CD4-positive, CD25-positive, alpha-beta regulatory T cell (primary cell): Measurements from ENCODE around the gene KCNG2. TPM values are rescaled to one million over a fixed set of nuclear protein-coding genes. Genes with fewer than 3 reads are reported as not detected.

ENCODE experiments used
- ATAC-seq, 2 donors: fragments of 150-1000 bp; cut with Tn5 transposase; one replicate each; pipeline ENCODE4 v1.10.0; 2021; ENCODE audit warnings: low read depth in 2 of 2, moderate number of reproducible peaks in 2 of 2, moderate library complexity in 1 of 2
- DNase-seq, 3 donors: peaks; one replicate each; pipeline versions ENCODE4 v3.0.0 to v3.0.0-alpha.2; 2012 to 2022; ENCODE audit warnings: mixed read lengths in 1 of 3
- H3K27ac ChIP-seq: one replicate; pipeline ENCODE4 v1.7.0; 2013; ENCODE audit warnings: mild to moderate bottlenecking, low read length; ENCODE audit not compliant: insufficient read depth, poor library complexity, severe bottlenecking
- H3K27me3 ChIP-seq: one replicate; pipeline ENCODE4 v1.7.0; 2013; ENCODE audit warnings: low read length; ENCODE audit not compliant: control insufficient read depth, insufficient read depth
- H3K36me3 ChIP-seq: one replicate; pipeline ENCODE4 v1.7.0; 2013; ENCODE audit warnings: mild to moderate bottlenecking, low read length, moderate library complexity; ENCODE audit not compliant: control insufficient read depth, insufficient read depth
- H3K4me1 ChIP-seq: 2 replicates; pipeline ENCODE4 v1.7.0; 2013; ENCODE audit warnings: mild to moderate bottlenecking, low read length; ENCODE audit not compliant: insufficient read depth, control insufficient read depth, poor library complexity, severe bottlenecking
- H3K4me3 ChIP-seq: one replicate; pipeline ENCODE4 v1.7.0; 2013; ENCODE audit warnings: low read depth, mild to moderate bottlenecking, low read length, moderate library complexity
- H3K9me3 ChIP-seq, 2 experiments: 1 replicate in 1 of 2; 2 replicates in 1 of 2; pipeline ENCODE4 v1.7.0; 2013; ENCODE audit warnings: low read length in 2 of 2, mild to moderate bottlenecking in 1 of 2, moderate library complexity in 1 of 2; ENCODE audit not compliant: control insufficient read depth in 2 of 2
- H3K27ac Mint-ChIP-seq, 3 donors: one replicate each; pipeline ENCODE4 v1.8.0; 2020 to 2022; ENCODE audit warnings: mild to moderate bottlenecking in 3 of 3, mixed read lengths in 3 of 3, moderate library complexity in 2 of 3
- H3K27me3 Mint-ChIP-seq: one replicate; pipeline ENCODE4 v1.8.0; 2022; ENCODE audit warnings: mild to moderate bottlenecking, mixed read lengths
- H3K36me3 Mint-ChIP-seq: one replicate; pipeline ENCODE4 v1.8.0; 2020; ENCODE audit warnings: mixed read lengths
- H3K4me1 Mint-ChIP-seq, 4 donors: one replicate each; pipeline ENCODE4 v1.8.0; 2020 to 2022; ENCODE audit warnings: mixed read lengths in 4 of 4, mild to moderate bottlenecking in 1 of 4
- H3K4me3 Mint-ChIP-seq, 4 donors: one replicate each; pipeline ENCODE4 v1.8.0; 2020 to 2022; ENCODE audit warnings: mild to moderate bottlenecking in 4 of 4, mixed read lengths in 4 of 4, moderate library complexity in 3 of 4
- H3K9me3 Mint-ChIP-seq, 7 donors: one replicate each; pipeline ENCODE4 v1.8.0; 2020 to 2022; ENCODE audit warnings: mixed read lengths in 7 of 7, mild to moderate bottlenecking in 3 of 7, moderate library complexity in 2 of 7
- polyA plus RNA-seq, 4 donors: library from polyadenylated mRNA; unstranded; fragments of 300-500 nt; fragmentation: Illumina TruSeq; gene quantifications; one replicate each; pipeline ENCODE4 v1.2.3, GENCODE V29; 2021
- total RNA-seq: library from RNA; stranded (reverse); gene quantifications from one replicate; pipeline ENCODE4 v1.2.3, GENCODE V29; 2022

The KCNG2 gene
- total and polyA plus RNA-seq, 5 donors from 2014 or later = not detected

GRCh38 chr18:79816981-79817606 lies 19.4 kb downstream of the KCNG2 start:
- Mint-ChIP-seq H3K27me3 (peaks cover 7% of the 10 kb centered on the region), H3K9me3 (peaks cover 0 to 2% (median 0%) of the 10 kb centered on the region in 7 donors), H3K4me3 (no peak overlapping the region), H3K27ac (no peak overlapping the region), H3K4me1 (peaks cover 0 to 4% (median 1%) of the 10 kb centered on the region in 4 donors), H3K36me3 (no peaks in the 10 kb centered on the region)
- ATAC-seq (no peak), DNase-seq (no peak)
- Histone ChIP-seq H3K27ac (no peak overlapping the region), H3K36me3 (no peaks in the 10 kb centered on the region), H3K4me1 (no peaks in the 10 kb centered on the region), H3K4me3 (no peak overlapping the region), H3K9me3 (no peaks in the 10 kb centered on the region), H3K27me3 (no peaks in the 10 kb centered on the region)

GRCh38 chr18:79817607-79817998 lies 19.9 kb downstream of the KCNG2 start:
- H3K36me3 Mint-ChIP-seq = no peaks in the 10 kb centered on the region
- DNase-seq = no peak
- no peaks in the 10 kb centered on the region for H3K27me3 ChIP-seq

GRCh38 chr18:79818036-79818435 lies 20.3 kb downstream of the KCNG2 start:
- Mint-ChIP-seq H3K4me1 (peaks cover 0 to 4% (median 1%) of the 10 kb centered on the region in 4 donors), H3K4me3 (no peak overlapping the region)
- no peak for ATAC-seq

More at GRCh38 chr18:79817607-79817998, 19.9 kb downstream of the KCNG2 start:
- Histone ChIP-seq H3K27ac (no peak overlapping the region), H3K4me1 (no peaks in the 10 kb centered on the region), H3K4me3 (no peak overlapping the region), H3K36me3 (no peaks in the 10 kb centered on the region), H3K9me3 (no peaks in the 10 kb centered on the region)
- peaks cover 0 to 4% (median 1%) of the 10 kb centered on the region in 4 donors for H3K4me1 Mint-ChIP-seq
- peaks cover 7% of the 10 kb centered on the region for H3K27me3 Mint-ChIP-seq
- no peak overlapping the region for H3K27ac Mint-ChIP-seq
- ATAC-seq = no peak
- H3K9me3 Mint-ChIP-seq = peaks cover 0 to 2% (median 0%) of the 10 kb centered on the region in 7 donors
- H3K4me3 Mint-ChIP-seq = no peak overlapping the region

GRCh38 chr18:79818631-79819030 lies 20.9 kb downstream of the KCNG2 start:
- H3K4me3 Mint-ChIP-seq = no peak overlapping the region

More at GRCh38 chr18:79818036-79818435, 20.3 kb downstream of the KCNG2 start:
- no peak for DNase-seq
- no peak overlapping the region for H3K27ac ChIP-seq
- H3K9me3 ChIP-seq = no peaks in the 10 kb centered on the region
- Mint-ChIP-seq H3K36me3 (no peaks in the 10 kb centered on the region), H3K27ac (no peak overlapping the region), H3K27me3 (peaks cover 7% of the 10 kb centered on the region), H3K9me3 (peaks cover 0 to 2% (median 0%) of the 10 kb centered on the region in 7 donors)
- H3K4me3 ChIP-seq = no peak overlapping the region
- no peaks in the 10 kb centered on the region for H3K36me3 ChIP-seq
- H3K27me3 ChIP-seq = no peaks in the 10 kb centered on the region
- no peaks in the 10 kb centered on the region for H3K4me1 ChIP-seq

GRCh38 chr18:79819064-79819967 lies 21.6 kb downstream of the KCNG2 start:
- no peaks in the 10 kb centered on the region for H3K36me3 ChIP-seq
- H3K27me3 ChIP-seq = no peaks in the 10 kb centered on the region
- ATAC-seq (no peak), DNase-seq (no peak)
- Mint-ChIP-seq H3K4me1 (peaks cover 0 to 4% (median 1%) of the 10 kb centered on the region in 4 donors), H3K27ac (no peak overlapping the region), H3K36me3 (no peaks in the 10 kb centered on the region), H3K27me3 (peaks cover 7% of the 10 kb centered on the region), H3K4me3 (no peak overlapping the region), H3K9me3 (peaks cover 0 to 2% (median 0%) of the 10 kb centered on the region in 7 donors)
- H3K4me1 ChIP-seq = no peaks in the 10 kb centered on the region
- no peaks in the 10 kb centered on the region for H3K9me3 ChIP-seq
- no peak overlapping the region for H3K27ac ChIP-seq
- H3K4me3 ChIP-seq = no peak overlapping the region

More at GRCh38 chr18:79818631-79819030, 20.9 kb downstream of the KCNG2 start:
- no peak for ATAC-seq
- no peak overlapping the region for H3K27ac Mint-ChIP-seq
- Histone ChIP-seq H3K27ac (no peak overlapping the region), H3K4me3 (no peak overlapping the region), H3K4me1 (no peaks in the 10 kb centered on the region), H3K27me3 (no peaks in the 10 kb centered on the region), H3K9me3 (no peaks in the 10 kb centered on the region), H3K36me3 (no peaks in the 10 kb centered on the region)
- H3K9me3 Mint-ChIP-seq = peaks cover 0 to 2% (median 0%) of the 10 kb centered on the region in 7 donors
- no peak for DNase-seq
- H3K4me1 Mint-ChIP-seq = peaks cover 0 to 4% (median 1%) of the 10 kb centered on the region in 4 donors
- H3K36me3 Mint-ChIP-seq = no peaks in the 10 kb centered on the region
- H3K27me3 Mint-ChIP-seq = peaks cover 7% of the 10 kb centered on the region

- H3K27me3 Mint-ChIP-seq = peaks cover 7% of the 10 kb centered on the region
- peaks cover 0 to 4% (median 1%) of the 10 kb centered on the region in 4 donors for H3K4me1 Mint-ChIP-seq
- Histone ChIP-seq H3K27ac (no peak overlapping the region), H3K36me3 (no peaks in the 10 kb centered on the region), H3K9me3 (no peaks in the 10 kb centered on the region), H3K4me3 (no peak overlapping the region), H3K4me1 (no peaks in the 10 kb centered on the region), H3K27me3 (no peaks in the 10 kb centered on the region)
- H3K9me3 Mint-ChIP-seq = peaks cover 0 to 2% (median 0%) of the 10 kb centered on the region in 7 donors
- ATAC-seq = peak in 1 of 2 donors; percentile 48
- no peak overlapping the region for H3K4me3 Mint-ChIP-seq
- DNase-seq = no peak
- H3K36me3 Mint-ChIP-seq = no peaks in the 10 kb centered on the region
- H3K27ac Mint-ChIP-seq = no peak overlapping the region
Measured at GRCh38 chr18:79819968-79820351, 22.2 kb downstream of the KCNG2 start.

GRCh38 chr18:79823120-79823519 lies 25.4 kb downstream of the KCNG2 start:
- H3K36me3 ChIP-seq = no peaks in the 10 kb centered on the region
- H3K27ac ChIP-seq = no peak overlapping the region
- DNase-seq (no peak), ATAC-seq (no peak)
- Mint-ChIP-seq H3K9me3 (peaks cover 0 to 5% (median 0%) of the 10 kb centered on the region in 7 donors), H3K4me1 (peaks cover 0 to 4% (median 1%) of the 10 kb centered on the region in 4 donors), H3K27ac (no peak overlapping the region), H3K36me3 (no peaks in the 10 kb centered on the region), H3K27me3 (peaks cover 7% of the 10 kb centered on the region), H3K4me3 (no peak overlapping the region)
- no peaks in the 10 kb centered on the region for H3K9me3 ChIP-seq
- no peak overlapping the region for H3K4me3 ChIP-seq
- H3K4me1 ChIP-seq = no peaks in the 10 kb centered on the region
- no peaks in the 10 kb centered on the region for H3K27me3 ChIP-seq
